ENCODE data around the gene QSOX2. TPM values are rescaled to one million over a fixed set of nuclear protein-coding genes. Genes with fewer than 3 reads are reported as not detected.
A peak's percentile ranks its signal among the peaks of the same experiment; 100 is the strongest.

The QSOX2 gene
- total RNA-seq, 1 donor, result 12.7 TPM

GRCh38 chr9:136232969-136233368, 12.6 kb downstream of the QSOX2 start:
- peak; percentile 76 for DNase-seq (ENCODE audit: insufficient read length, low spot score, missing footprints)
- Histone ChIP-seq H2AFZ (ENCODE audit: low read length) (no peak overlapping the region), H3K4me2 (ENCODE audit: insufficient read depth, low read length) (no peak overlapping the region), H4K20me1 (ENCODE audit: insufficient read depth, low read length) (peaks cover 15% of the 10 kb centered on the region), H3K9me3 (ENCODE audit: low read depth, low read length) (no peaks in the 10 kb centered on the region), H3K4me3 (ENCODE audit: insufficient read depth, low read length) (no peak overlapping the region), H3K4me1 (ENCODE audit: insufficient read depth, low read length) (peaks cover 12% of the 10 kb centered on the region), H3K27me3 (ENCODE audit: insufficient read depth, low read length) (no peaks in the 10 kb centered on the region), H3K36me3 (ENCODE audit: insufficient read depth, low read length) (no peaks in the 10 kb centered on the region), H3K27ac (ENCODE audit: low read depth, low read length) (no peak overlapping the region), H3K79me2 (ENCODE audit: insufficient read depth, low read length) (peaks cover 9% of the 10 kb centered on the region)
- TF ChIP-seq CTCF (IDR thresholded peaks at IDR 0.05; ENCODE audit: extremely low read depth, low read depth, low read length), result no peak

- peaks cover 9% of the 10 kb centered on the region for H4K20me1 ChIP-seq (ENCODE audit: insufficient read depth, low read length)
- peak; percentile 73 for DNase-seq (ENCODE audit: insufficient read length, low spot score, missing footprints)
- H3K9me3 ChIP-seq (ENCODE audit: low read depth, low read length), result no peaks in the 10 kb centered on the region
- no peak overlapping the region for H3K4me3 ChIP-seq (ENCODE audit: insufficient read depth, low read length)
- no peak overlapping the region for H3K27ac ChIP-seq (ENCODE audit: low read depth, low read length)
- no peaks in the 10 kb centered on the region for H3K36me3 ChIP-seq (ENCODE audit: insufficient read depth, low read length)
- no peak overlapping the region for H2AFZ ChIP-seq (ENCODE audit: low read length)
- H3K4me1 ChIP-seq (ENCODE audit: insufficient read depth, low read length), result peaks cover 14% of the 10 kb centered on the region
- no peak for TF ChIP-seq CTCF (IDR thresholded peaks at IDR 0.05; ENCODE audit: extremely low read depth, low read depth, low read length)
- no peaks in the 10 kb centered on the region for H3K27me3 ChIP-seq (ENCODE audit: insufficient read depth, low read length)
- peaks cover 8% of the 10 kb centered on the region for H3K79me2 ChIP-seq (ENCODE audit: insufficient read depth, low read length)
- no peak overlapping the region for H3K4me2 ChIP-seq (ENCODE audit: insufficient read depth, low read length)
Measured at GRCh38 chr9:136231478-136232297, 13.9 kb downstream of the QSOX2 start.

- Histone ChIP-seq H3K4me2 (ENCODE audit: insufficient read depth, low read length) (no peak overlapping the region), H3K79me2 (ENCODE audit: insufficient read depth, low read length) (peaks cover 13% of the 10 kb centered on the region), H3K27ac (ENCODE audit: low read depth, low read length) (no peak overlapping the region), H3K9me3 (ENCODE audit: low read depth, low read length) (no peaks in the 10 kb centered on the region), H3K36me3 (ENCODE audit: insufficient read depth, low read length) (no peaks in the 10 kb centered on the region), H3K4me3 (ENCODE audit: insufficient read depth, low read length) (no peak overlapping the region), H4K20me1 (ENCODE audit: insufficient read depth, low read length) (peaks cover 18% of the 10 kb centered on the region), H2AFZ (ENCODE audit: low read length) (no peak overlapping the region), H3K27me3 (ENCODE audit: insufficient read depth, low read length) (no peaks in the 10 kb centered on the region), H3K4me1 (ENCODE audit: insufficient read depth, low read length) (peaks cover 14% of the 10 kb centered on the region)
- DNase-seq (ENCODE audit: insufficient read length, low spot score, missing footprints), result no peak
- TF ChIP-seq CTCF (IDR thresholded peaks at IDR 0.05; ENCODE audit: extremely low read depth, low read depth, low read length), result no peak
Measured at GRCh38 chr9:136230773-136231172, 14.8 kb downstream of the QSOX2 start.

GRCh38 chr9:136230365-136230764, 15.2 kb downstream of the QSOX2 start:
- DNase-seq (ENCODE audit: insufficient read length, low spot score, missing footprints), result no peak
- Histone ChIP-seq H3K27ac (ENCODE audit: low read depth, low read length) (no peak overlapping the region), H3K27me3 (ENCODE audit: insufficient read depth, low read length) (no peaks in the 10 kb centered on the region), H3K9me3 (ENCODE audit: low read depth, low read length) (no peaks in the 10 kb centered on the region), H3K4me2 (ENCODE audit: insufficient read depth, low read length) (no peak overlapping the region), H3K36me3 (ENCODE audit: insufficient read depth, low read length) (no peaks in the 10 kb centered on the region), H3K4me1 (ENCODE audit: insufficient read depth, low read length) (peaks cover 14% of the 10 kb centered on the region), H4K20me1 (ENCODE audit: insufficient read depth, low read length) (peaks cover 22% of the 10 kb centered on the region), H2AFZ (ENCODE audit: low read length) (no peak overlapping the region), H3K79me2 (ENCODE audit: insufficient read depth, low read length) (peaks cover 14% of the 10 kb centered on the region), H3K4me3 (ENCODE audit: insufficient read depth, low read length) (no peak overlapping the region)
- no peak for TF ChIP-seq CTCF (IDR thresholded peaks at IDR 0.05; ENCODE audit: extremely low read depth, low read depth, low read length)
